Sigmoid colon (tissue), 7 donors: ENCODE results near the gene SHC3. TPM values are rescaled to one million over a fixed set of nuclear protein-coding genes. Genes with fewer than 3 reads are reported as not detected.
A peak's percentile ranks its signal among the peaks of the same experiment; 100 is the strongest.

Experiments used
- DNase-seq: peaks from one replicate; pipeline ENCODE4 v3.0.0-alpha.2; 2019
- H3K27ac ChIP-seq, 4 donors: fragments of 200-600 bp; sonication (generic); one replicate each; pipeline ENCODE4 v1.5.1; 2016 to 2019; ENCODE audit warnings: mild to moderate bottlenecking in 1 of 4
- H3K27me3 ChIP-seq, 3 donors: fragments of 200-600 bp; sonication (generic); one replicate each; pipeline ENCODE4 v1.5.1; 2019; ENCODE audit warnings: mild to moderate bottlenecking in 1 of 3
- H3K36me3 ChIP-seq, 4 donors: fragments of 200-600 bp; sonication (generic); one replicate each; pipeline ENCODE4 v1.5.1; 2016 to 2019
- H3K4me1 ChIP-seq, 4 donors: fragments of 200-600 bp; sonication (generic); one replicate each; pipeline ENCODE4 v1.5.1; 2017 to 2019
- H3K4me3 ChIP-seq, 4 donors: fragments of 200-600 bp; sonication (generic); one replicate each; pipeline ENCODE4 v1.5.1; 2017 to 2019; ENCODE audit warnings: mild to moderate bottlenecking in 2 of 4, moderate library complexity in 1 of 4
- H3K9me3 ChIP-seq, 4 donors: fragments of 200-600 bp in 3 of 4; sonication (generic) in 3 of 4; one replicate each; pipeline versions ENCODE4 v1.5.1 to v1.6.1; 2013 to 2019
- CTCF ChIP-seq, 4 experiments: fragments of 450-650 bp in 3 of 4; fragments of 200-600 bp in 1 of 4; IDR thresholded peaks; one replicate each; pipeline ENCODE4 v1.5.1; 2016 to 2019; ENCODE audit warnings: antibody characterized with exemption in 4 of 4, mild to moderate bottlenecking in 3 of 4, moderate library complexity in 2 of 4
- EP300 ChIP-seq, 4 donors: sonication (generic); formaldehyde crosslinking; IDR thresholded peaks; one replicate each; pipeline ENCODE4 v1.6.1; 2017; ENCODE audit warnings: antibody characterized with exemption in 4 of 4
- POLR2A ChIP-seq, 2 donors: fragments of 450-650 bp; IDR thresholded peaks; one replicate each; pipeline ENCODE4 v1.6.1; 2016; ENCODE audit warnings: antibody characterized with exemption in 2 of 2, mild to moderate bottlenecking in 2 of 2, moderate library complexity in 2 of 2
- POLR2AphosphoS5 ChIP-seq, 4 donors: sonication (generic); formaldehyde crosslinking; IDR thresholded peaks; one replicate each; pipeline ENCODE4 v1.6.1; 2017; ENCODE audit warnings: antibody characterized with exemption in 4 of 4
- WGBS, 2 donors: extraction: QIAGEN DNeasy Blood & Tissue Kit; methylation state at CpG; one replicate each; pipeline ENCODE4 v1.1.7; 2013; 5-methylcytosine and 5-hydroxymethylcytosine counted together
- intact Hi-C: fragments of 100-400 bp; cut with DNase I; formaldehyde crosslinking; loops from one replicate; pipeline ENCODE4 v1.15.1; 2023
- polyA plus RNA-seq, 3 donors: library from polyadenylated mRNA; stranded (reverse); fragments of 200-250 nt; gene quantifications; one replicate each; pipeline ENCODE4 v1.2.3, GENCODE V29; 2013
- total RNA-seq, 4 donors: library from RNA; depleted of rRNA; stranded (reverse); fragments of >200 nt; gene quantifications; one replicate each; pipeline ENCODE4 v1.1.0, GENCODE V29; 2016
- donor health status: healthy with polysubstance abuse.
- donor health status: Bipolar disorder and iron deficiency.
- donor health status: healthy.

The SHC3 gene
- total and polyA plus RNA-seq, 7 donors: 0.32 to 14.7 (median 2.1) TPM; not detected in 1

- Histone ChIP-seq H3K27ac (no peak overlapping the region), H3K9me3 (no peaks in the 10 kb centered on the region), H3K4me1 (peaks cover 0 to 14% (median 11%) of the 10 kb centered on the region in 4 donors), H3K27me3 (no peaks in the 10 kb centered on the region), H3K4me3 (no peak overlapping the region), H3K36me3 (no peaks in the 10 kb centered on the region)
- no peak for TF ChIP-seq POLR2AphosphoS5 (IDR thresholded peaks at IDR 0.05)
- no peak for TF ChIP-seq POLR2A (IDR thresholded peaks at IDR 0.05)
- no peak for TF ChIP-seq EP300 (IDR thresholded peaks at IDR 0.05)
- TF ChIP-seq CTCF (IDR thresholded peaks at IDR 0.05): no peak
- 76 to 90% methylated on average over 5 of the region's 5 CpGs for WGBS, 2 donors
- no peak for DNase-seq
- intact Hi-C loops: no loop called here
These were observed 35.4 kb downstream of the SHC3 start for GRCh38 chr9:89143266-89143665.

GRCh38 chr9:89139455-89139854 is 39.2 kb downstream of the SHC3 start:
- Histone ChIP-seq H3K36me3 (no peaks in the 10 kb centered on the region), H3K4me1 (peaks cover 0 to 31% (median 23%) of the 10 kb centered on the region in 4 donors), H3K4me3 (no peak overlapping the region), H3K9me3 (no peaks in the 10 kb centered on the region), H3K27me3 (no peaks in the 10 kb centered on the region), H3K27ac (peak overlapping the region in 1 of 4 donors; percentile 79)
- intact Hi-C loops: loop anchor here (5.0 kb wide), 1 partner anchor 38 kb away; the partner anchor contains the start of gene SHC3
- DNase-seq: no peak
- TF ChIP-seq EP300 (IDR thresholded peaks at IDR 0.05): no peak
- no peak for TF ChIP-seq CTCF (IDR thresholded peaks at IDR 0.05)
- TF ChIP-seq POLR2A (IDR thresholded peaks at IDR 0.05): no peak
- no peak for TF ChIP-seq POLR2AphosphoS5 (IDR thresholded peaks at IDR 0.05)
- WGBS, 2 donors: 90% methylated on average over 1 of the region's 1 CpG

GRCh38 chr9:89138463-89139390 is 39.9 kb downstream of the SHC3 start:
- H3K27me3 ChIP-seq: no peaks in the 10 kb centered on the region
- no peak for DNase-seq
- H3K27ac ChIP-seq: peak overlapping the region; percentile 48 to 79 (median 70)
- H3K4me1 ChIP-seq: peaks cover 0 to 31% (median 23%) of the 10 kb centered on the region in 4 donors
- H3K4me3 ChIP-seq: no peak overlapping the region
- no peaks in the 10 kb centered on the region for H3K36me3 ChIP-seq
- 80 to 83% methylated on average over 3 of the region's 3 CpGs for WGBS, 2 donors
- TF ChIP-seq POLR2AphosphoS5 (IDR thresholded peaks at IDR 0.05): no peak
- no peak for TF ChIP-seq POLR2A (IDR thresholded peaks at IDR 0.05)
- no peak for TF ChIP-seq CTCF (IDR thresholded peaks at IDR 0.05)
- TF ChIP-seq EP300 (IDR thresholded peaks at IDR 0.05): no peak
- intact Hi-C loops: loop anchor here (5.0 kb wide), 1 partner anchor 39 kb away; the partner anchor contains the start of gene SHC3
- no peaks in the 10 kb centered on the region for H3K9me3 ChIP-seq

GRCh38 chr9:89137542-89138462 is 40.8 kb downstream of the SHC3 start:
- DNase-seq: peak; percentile 92
- Histone ChIP-seq H3K27me3 (no peaks in the 10 kb centered on the region), H3K4me3 (no peak overlapping the region), H3K27ac (peak overlapping the region; percentile 48 to 79 (median 70)), H3K9me3 (no peaks in the 10 kb centered on the region), H3K36me3 (no peaks in the 10 kb centered on the region), H3K4me1 (peaks cover 0 to 31% (median 23%) of the 10 kb centered on the region in 4 donors)
- no peak for TF ChIP-seq CTCF (IDR thresholded peaks at IDR 0.05)
- peak in 3 of 4 donors; percentile 70 to 83 (median 78) for TF ChIP-seq POLR2AphosphoS5 (IDR thresholded peaks at IDR 0.05)
- WGBS, 2 donors: 67 to 68% methylated on average over 8 of the region's 8 CpGs
- intact Hi-C loops: loop anchor here (5.0 kb wide), 1 partner anchor 39 kb away; the partner anchor contains the start of gene SHC3
